Hepatocyte (in vitro differentiated cells): Measurements from ENCODE around the gene KIF26B. TPM values are rescaled to one million over a fixed set of nuclear protein-coding genes. Genes with fewer than 3 reads are reported as not detected.

Source experiments
- DNase-seq: peaks from one replicate; pipeline ENCODE4 v3.0.0-alpha.2; 2016; ENCODE audit warnings: low spot score
- H2AFZ ChIP-seq: fragments of 200-600 bp; sonication (generic); 2 replicates; pipeline ENCODE4 v1.6.0; 2016; ENCODE audit warnings: antibody characterized with exemption, mild to moderate bottlenecking
- H3K27ac ChIP-seq: fragments of 200-600 bp; sonication (generic); 2 replicates; pipeline ENCODE4 v1.5.1; 2016; ENCODE audit warnings: mild to moderate bottlenecking
- H3K27me3 ChIP-seq: fragments of 200-600 bp; sonication (generic); 2 replicates; pipeline ENCODE4 v1.6.1; 2016
- H3K36me3 ChIP-seq: fragments of 200-600 bp; sonication (generic); replicated peaks from 2 replicates; pipeline ENCODE4 v1.5.1; 2016; ENCODE audit warnings: low read depth; ENCODE audit not compliant: insufficient read depth
- H3K4me1 ChIP-seq: fragments of 200-600 bp; sonication (generic); 2 replicates; pipeline ENCODE4 v1.5.1; 2016; ENCODE audit warnings: mild to moderate bottlenecking, moderate library complexity; ENCODE audit not compliant: insufficient read depth
- H3K4me2 ChIP-seq: fragments of 200-600 bp; sonication (generic); 2 replicates; pipeline ENCODE4 v1.6.0; 2016
- H3K4me3 ChIP-seq: fragments of 200-600 bp; sonication (generic); 2 replicates; pipeline ENCODE4 v1.5.1; 2016; ENCODE audit warnings: mild to moderate bottlenecking
- H3K79me2 ChIP-seq: fragments of 200-600 bp; sonication (generic); 2 replicates; pipeline ENCODE4 v1.6.0; 2017; ENCODE audit warnings: mild to moderate bottlenecking
- H3K9me2 ChIP-seq: fragments of 200-600 bp; sonication (generic); replicated peaks from 2 replicates; pipeline ENCODE4 v1.6.0; 2017; ENCODE audit warnings: mild to moderate bottlenecking; ENCODE audit not compliant: insufficient read depth
- H3K9me3 ChIP-seq: fragments of 200-600 bp; sonication (generic); 2 replicates; pipeline ENCODE4 v1.5.1; 2016; ENCODE audit warnings: low read depth, mild to moderate bottlenecking
- H4K20me1 ChIP-seq: fragments of 200-600 bp; sonication (generic); 2 replicates; pipeline ENCODE4 v1.6.0; 2016; ENCODE audit warnings: mild to moderate bottlenecking; ENCODE audit not compliant: insufficient read depth, poor library complexity, severe bottlenecking
- EZH2 ChIP-seq: fragments of 200-600 bp; sonication (generic); IDR thresholded peaks from 2 replicates; pipeline ENCODE4 v1.6.1; 2016; ENCODE audit warnings: antibody characterized with exemption, mild to moderate bottlenecking, borderline replicate concordance
- EZH2phosphoT487 ChIP-seq: fragments of 200-600 bp; sonication (generic); IDR thresholded peaks from one replicate; pipeline ENCODE4 v1.6.1; 2018; ENCODE audit warnings: antibody characterized with exemption, mild to moderate bottlenecking, low read depth, moderate library complexity; ENCODE audit not compliant: unreplicated experiment, severe bottlenecking
- WGBS: methylation state at CpG from one replicate; pipeline ENCODE4 v1.1.6; 2016; ENCODE audit warnings: low lambda C conversion rate; ENCODE audit errors: missing lambda C conversion rate; 5-methylcytosine and 5-hydroxymethylcytosine counted together
- polyA plus RNA-seq: library from polyadenylated mRNA; unstranded; fragments of >200 nt; fragmentation: Nextera tagmentation; extraction: Ambion mirVana; gene quantifications from 2 replicates; pipeline ENCODE4 v1.2.1, GENCODE V29; 2016
- total RNA-seq: library from RNA; depleted of rRNA; stranded (reverse); fragments of >200 nt; gene quantifications from 2 replicates; pipeline ENCODE4 v1.2.3, GENCODE V29; 2014
- TF ChIP-seq, protein P1 (sequence below): fragments of 200-600 bp; sonication (generic); IDR thresholded peaks from 2 replicates; pipeline ENCODE4 v1.5.1; 2016; ENCODE audit warnings: antibody characterized with exemption, mild to moderate bottlenecking; ENCODE audit not compliant: poor library complexity

Gene KIF26B
- total and polyA plus RNA-seq, 2 experiments from 2014 or later: 12.7 to 21.6 TPM

DNA sequence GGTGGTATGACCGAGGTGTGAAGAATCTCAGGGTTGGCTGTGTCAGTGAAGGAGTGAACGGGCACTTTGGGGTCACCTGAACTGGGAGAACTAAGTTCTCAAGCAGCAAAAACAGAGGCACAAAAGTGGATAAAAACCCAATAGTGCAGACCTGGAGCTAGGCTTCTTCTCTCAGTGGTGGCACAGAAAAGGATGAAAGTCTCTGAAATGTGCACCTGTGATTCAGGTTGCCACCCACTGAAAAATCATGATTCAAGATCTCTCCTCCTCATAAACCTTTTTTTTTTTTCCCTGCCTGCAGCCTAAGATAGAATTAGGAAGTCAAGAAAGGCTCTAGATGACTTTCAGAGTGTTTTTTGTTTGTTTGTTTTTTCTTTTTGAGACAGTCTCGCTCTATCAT, 304.8 kb downstream of the KIF26B start:
- no peak overlapping the region for H3K27ac ChIP-seq
- H3K36me3 ChIP-seq: no peaks in the 10 kb centered on the region
- H2AFZ ChIP-seq: no peak overlapping the region
- H3K4me1 ChIP-seq: peaks cover 9% of the 10 kb centered on the region
- no peaks in the 10 kb centered on the region for H3K9me2 ChIP-seq
- H3K4me3 ChIP-seq: no peak overlapping the region
- H3K4me2 ChIP-seq: no peak overlapping the region
- H4K20me1 ChIP-seq: no peaks in the 10 kb centered on the region
- no peak for DNase-seq
- 87% methylated on average over 3 of the region's 3 CpGs for WGBS
- TF ChIP-seq EZH2phosphoT487: no peak
- no peak for TF ChIP-seq EZH2
- TF ChIP-seq, protein P1, sequence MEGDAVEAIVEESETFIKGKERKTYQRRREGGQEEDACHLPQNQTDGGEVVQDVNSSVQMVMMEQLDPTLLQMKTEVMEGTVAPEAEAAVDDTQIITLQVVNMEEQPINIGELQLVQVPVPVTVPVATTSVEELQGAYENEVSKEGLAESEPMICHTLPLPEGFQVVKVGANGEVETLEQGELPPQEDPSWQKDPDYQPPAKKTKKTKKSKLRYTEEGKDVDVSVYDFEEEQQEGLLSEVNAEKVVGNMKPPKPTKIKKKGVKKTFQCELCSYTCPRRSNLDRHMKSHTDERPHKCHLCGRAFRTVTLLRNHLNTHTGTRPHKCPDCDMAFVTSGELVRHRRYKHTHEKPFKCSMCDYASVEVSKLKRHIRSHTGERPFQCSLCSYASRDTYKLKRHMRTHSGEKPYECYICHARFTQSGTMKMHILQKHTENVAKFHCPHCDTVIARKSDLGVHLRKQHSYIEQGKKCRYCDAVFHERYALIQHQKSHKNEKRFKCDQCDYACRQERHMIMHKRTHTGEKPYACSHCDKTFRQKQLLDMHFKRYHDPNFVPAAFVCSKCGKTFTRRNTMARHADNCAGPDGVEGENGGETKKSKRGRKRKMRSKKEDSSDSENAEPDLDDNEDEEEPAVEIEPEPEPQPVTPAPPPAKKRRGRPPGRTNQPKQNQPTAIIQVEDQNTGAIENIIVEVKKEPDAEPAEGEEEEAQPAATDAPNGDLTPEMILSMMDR: no peak
- no peaks in the 10 kb centered on the region for H3K27me3 ChIP-seq
- no peaks in the 10 kb centered on the region for H3K9me3 ChIP-seq
- H3K79me2 ChIP-seq: peaks cover 18% of the 10 kb centered on the region

DNA sequence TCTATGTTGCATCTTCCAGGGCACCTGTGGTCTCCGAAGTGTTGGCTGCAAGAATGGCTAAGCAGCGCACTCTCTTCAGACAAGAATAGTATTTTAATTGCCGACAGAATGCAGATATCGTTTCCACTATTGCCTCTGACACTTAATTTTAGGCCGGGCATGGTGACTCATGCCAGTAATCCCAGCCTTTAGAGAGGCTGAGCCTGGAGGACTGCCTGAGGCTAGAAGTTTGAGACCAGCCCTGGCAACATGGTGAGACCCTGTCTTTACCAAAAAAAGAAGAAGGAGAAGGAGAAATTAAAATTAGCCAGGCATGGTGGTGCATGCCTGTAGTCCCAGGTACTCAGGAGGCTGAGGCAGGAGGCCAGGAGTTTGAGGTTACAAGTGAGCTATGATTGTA, 306.9 kb downstream of the KIF26B start:
- WGBS: 87% methylated on average over 5 of the region's 5 CpGs
- H3K4me3 ChIP-seq: no peak overlapping the region
- no peak for DNase-seq
- H3K27ac ChIP-seq: no peak overlapping the region
- no peaks in the 10 kb centered on the region for H3K27me3 ChIP-seq
- no peak overlapping the region for H3K4me2 ChIP-seq
- no peaks in the 10 kb centered on the region for H3K9me3 ChIP-seq
- H3K4me1 ChIP-seq: peaks cover 9% of the 10 kb centered on the region
- H3K79me2 ChIP-seq: peaks cover 14% of the 10 kb centered on the region
- no peaks in the 10 kb centered on the region for H3K36me3 ChIP-seq
- H2AFZ ChIP-seq: no peak overlapping the region
- no peak for TF ChIP-seq EZH2
- no peak for TF ChIP-seq EZH2phosphoT487
- TF ChIP-seq, protein P1: no peak
- no peaks in the 10 kb centered on the region for H3K9me2 ChIP-seq
- no peaks in the 10 kb centered on the region for H4K20me1 ChIP-seq

DNA sequence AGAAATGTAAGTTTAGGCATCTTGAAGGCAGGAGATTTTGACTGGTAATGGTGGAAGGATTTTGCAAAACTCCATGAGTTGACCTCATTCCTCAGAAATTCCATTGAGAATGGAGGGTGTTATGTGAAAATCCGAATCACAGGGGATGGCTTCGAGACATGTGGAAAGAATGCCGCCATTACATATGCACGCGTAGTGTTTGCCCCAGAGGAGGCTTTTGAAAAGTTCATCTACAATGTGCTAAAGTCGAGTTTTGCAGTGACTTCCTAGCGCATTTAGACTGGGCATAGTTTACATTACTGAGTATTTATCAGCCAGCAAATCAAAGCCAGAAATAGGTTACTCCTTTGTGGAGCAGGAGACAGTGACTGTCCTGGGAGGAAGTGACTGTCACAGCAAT, 307.4 kb downstream of the KIF26B start:
- Histone ChIP-seq H3K79me2 (peaks cover 10% of the 10 kb centered on the region), H3K4me2 (no peak overlapping the region), H3K27me3 (no peaks in the 10 kb centered on the region), H3K4me1 (peaks cover 9% of the 10 kb centered on the region), H3K9me3 (no peaks in the 10 kb centered on the region), H3K27ac (no peak overlapping the region), H3K4me3 (no peak overlapping the region), H4K20me1 (no peaks in the 10 kb centered on the region), H2AFZ (no peak overlapping the region), H3K36me3 (no peaks in the 10 kb centered on the region), H3K9me2 (no peaks in the 10 kb centered on the region)
- TF ChIP-seq EZH2: no peak
- TF ChIP-seq EZH2phosphoT487: no peak
- TF ChIP-seq, protein P1: no peak
- 89% methylated on average over 7 of the region's 7 CpGs for WGBS
- DNase-seq: no peak
